Fibroblast of mammary gland (primary cell): ENCODE data around the gene GABRA4.
A peak's percentile ranks its signal among the peaks of the same experiment; 100 is the strongest.

ENCODE experiments used
- DNase-seq: peaks from one replicate; pipeline ENCODE4 v3.0.0-alpha.2; 2010; ENCODE audit warnings: low read depth
- H3K4me3 ChIP-seq: 2 replicates; pipeline ENCODE4 v1.5.1; 2011; ENCODE audit warnings: low read depth, mild to moderate bottlenecking, low read length, moderate library complexity; ENCODE audit not compliant: control insufficient read depth
- CTCF ChIP-seq: conservative IDR thresholded peaks from 2 replicates; pipeline ENCODE4 v1.5.1; 2011; ENCODE audit warnings: low read depth, low read length, inconsistent platforms; ENCODE audit not compliant: control insufficient read depth, insufficient read depth

The GABRA4 gene

DNA sequence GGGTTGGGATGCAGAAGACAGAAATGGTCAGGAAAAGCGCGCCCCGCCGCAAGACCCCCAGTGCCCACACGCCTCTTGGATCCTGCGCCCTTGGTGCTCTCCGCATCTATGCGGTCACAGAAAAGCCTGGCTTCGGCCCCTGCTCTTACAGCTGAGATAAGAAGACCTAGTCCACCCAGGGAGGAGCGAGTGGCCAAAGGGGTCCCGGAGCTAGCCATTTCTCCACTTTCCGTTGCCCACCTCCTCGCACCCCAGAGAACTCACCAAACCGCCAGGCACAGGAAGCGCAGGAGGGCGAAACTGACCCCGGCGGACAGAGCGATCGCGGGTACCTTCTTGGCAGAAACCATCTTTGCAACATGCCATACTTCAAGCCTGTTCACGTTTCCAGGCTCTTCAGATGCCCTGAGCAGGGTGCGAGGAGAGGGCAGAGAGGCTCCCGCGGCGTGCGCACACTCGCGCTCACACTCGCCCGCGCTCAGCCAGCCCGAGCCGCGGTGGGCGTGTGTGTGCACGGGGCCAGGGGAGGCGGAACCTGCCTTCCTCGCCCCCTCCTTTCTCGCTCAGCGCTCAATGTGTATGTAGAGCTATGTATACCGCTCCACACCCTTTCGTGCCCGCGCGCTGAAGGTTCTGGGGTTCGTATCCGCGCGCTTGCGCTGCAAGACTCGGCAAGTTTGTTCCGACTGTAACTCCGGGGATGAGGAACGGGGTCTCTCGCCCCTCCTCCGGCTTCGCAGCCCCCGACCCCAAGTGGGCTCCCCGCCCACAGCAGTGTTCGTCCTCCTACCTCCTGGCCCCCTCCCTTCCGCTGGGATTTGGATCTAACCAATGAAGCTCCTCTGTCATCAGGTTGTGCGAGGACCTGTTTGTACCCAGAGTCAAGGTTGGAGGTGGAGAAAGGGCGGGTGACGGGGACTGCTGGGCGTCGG, at the start of gene GABRA4:
Gene GABRA4, minus strand, starts transcription at position 507 of the 932 bp plus-strand sequence. Its CDS starts 157 bp downstream, at position 350.
- TF ChIP-seq CTCF, result no peak
- DNase-seq, result no peak
- no peak within 1 kb of the TSS for H3K4me3 ChIP-seq

DNA sequence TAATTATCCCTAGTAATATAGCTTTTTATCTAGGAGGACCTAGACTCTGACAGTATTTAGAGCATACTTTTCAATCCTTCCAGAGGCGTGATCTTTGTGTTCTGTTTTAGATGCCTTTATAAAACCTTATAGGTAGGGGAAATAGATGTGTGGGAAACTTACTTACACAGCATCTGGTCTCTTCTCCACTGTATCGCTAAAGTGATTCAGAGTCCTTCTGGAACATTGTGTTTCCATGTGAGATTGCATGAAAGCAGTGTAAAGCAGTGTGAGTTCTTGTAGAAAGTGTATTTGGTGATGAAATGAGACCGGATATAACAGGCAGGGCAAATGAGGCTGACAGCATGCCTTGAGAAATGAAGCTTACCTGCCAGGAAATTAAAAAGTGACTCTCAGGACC, 47.4 kb upstream of the GABRA4 start:
- no peak for DNase-seq
- TF ChIP-seq CTCF, result no peak
- no peak overlapping the region for H3K4me3 ChIP-seq

- TF ChIP-seq CTCF, result no peak
- no peak overlapping the region for H3K4me3 ChIP-seq
- DNase-seq, result no peak
These were observed 44.9 kb upstream of the GABRA4 start for GRCh38 chr4:47038263-47038662.

DNA sequence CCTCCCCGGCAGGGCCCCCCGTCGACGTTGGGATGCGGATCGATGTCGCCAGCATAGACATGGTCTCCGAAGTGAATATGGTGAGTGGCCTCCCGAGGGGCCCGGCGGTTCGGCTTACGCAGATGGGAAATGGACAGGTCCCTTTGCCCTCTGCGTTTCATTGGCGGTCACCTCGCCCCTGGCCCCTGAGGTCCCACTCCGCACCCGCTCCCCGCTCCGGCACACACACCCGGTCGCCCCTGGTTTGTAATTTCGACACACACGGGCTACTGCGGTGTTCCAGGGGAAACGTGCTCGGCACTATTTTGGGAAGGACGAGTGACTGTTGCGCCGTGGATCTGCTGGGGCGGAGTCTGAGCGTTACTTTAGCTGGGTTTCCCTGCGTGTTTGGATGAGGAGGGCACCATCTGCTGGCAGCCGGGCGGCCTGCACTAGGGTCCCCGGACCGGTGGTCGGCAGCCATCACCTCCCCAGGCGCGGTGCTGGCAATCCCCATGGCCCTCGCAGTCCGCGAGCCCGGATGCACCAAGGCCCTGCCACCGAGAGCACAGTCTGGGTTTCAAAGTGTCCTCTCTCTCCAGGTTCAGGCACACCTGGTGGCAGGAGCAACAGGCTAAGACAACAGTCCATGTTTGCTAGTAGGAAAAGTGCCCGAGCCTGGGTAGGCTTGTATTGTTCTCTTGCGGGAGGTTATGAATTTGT, 39.2 kb upstream of the GABRA4 start:
- peak; percentile 44 for TF ChIP-seq CTCF
- H3K4me3 ChIP-seq, result peak overlapping the region; percentile 28
- peak; percentile 31 for DNase-seq

DNA sequence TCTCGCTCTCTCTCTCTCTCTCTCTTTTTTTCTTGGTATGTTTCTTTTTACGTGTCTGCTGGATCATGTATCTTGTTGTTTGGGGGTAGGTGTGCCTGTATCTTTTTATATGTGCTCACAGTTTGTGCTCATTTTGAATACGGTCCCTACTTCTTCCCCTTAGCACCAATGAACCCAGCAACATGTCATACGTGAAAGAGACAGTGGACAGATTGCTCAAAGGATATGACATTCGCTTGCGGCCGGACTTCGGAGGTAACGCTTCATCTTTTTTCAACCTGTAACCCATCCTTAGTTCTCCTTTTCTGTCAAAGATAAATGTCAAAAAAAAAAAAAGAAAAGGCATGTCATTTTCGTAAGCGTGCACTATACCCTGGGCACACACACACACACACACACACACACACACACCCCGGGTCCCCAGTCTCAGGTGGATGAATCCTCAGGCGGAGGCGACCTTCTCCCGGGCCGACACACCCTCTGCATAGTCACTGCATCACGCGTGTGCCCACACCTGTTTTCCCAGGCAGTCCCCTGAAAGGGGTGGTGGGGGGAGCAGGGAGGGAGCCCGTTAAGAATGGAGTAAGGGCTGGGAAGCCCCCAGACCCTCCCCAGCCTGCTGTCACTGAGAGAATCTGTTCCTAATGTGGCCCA, 38.5 kb upstream of the GABRA4 start:
- H3K4me3 ChIP-seq, result peak overlapping the region; percentile 28
- no peak for DNase-seq
- no peak for TF ChIP-seq CTCF

DNA sequence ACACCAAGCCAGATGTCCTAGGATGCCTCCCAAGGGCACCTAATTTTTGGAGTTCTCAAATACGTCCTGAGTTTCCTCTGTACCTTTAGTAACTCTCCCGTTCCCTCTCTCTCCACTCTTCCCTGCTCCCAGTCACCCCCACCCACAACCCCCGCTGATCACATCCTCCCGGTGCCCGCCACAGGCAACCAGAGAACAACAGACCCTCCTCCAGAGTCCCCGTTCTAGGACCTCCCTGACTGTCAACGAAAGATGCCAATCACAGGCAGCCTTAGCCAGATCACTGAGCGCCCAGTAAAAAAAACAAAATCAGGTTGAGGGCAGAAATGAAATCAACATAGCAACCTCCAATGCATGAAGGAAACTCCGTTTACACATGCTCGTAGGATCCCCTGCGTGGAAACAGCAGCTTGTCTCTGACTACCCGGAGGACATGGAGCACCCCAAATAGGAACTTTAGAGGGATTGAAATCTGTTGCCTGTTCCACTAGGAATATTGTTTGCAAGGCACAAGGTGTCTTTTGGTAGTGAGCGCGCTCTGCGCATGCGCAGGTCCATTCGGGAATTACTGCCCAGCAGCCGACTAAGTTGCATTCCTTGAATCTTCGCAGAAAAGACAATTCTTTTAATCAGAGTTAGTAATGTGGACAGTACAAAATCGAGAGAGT, 37.8 kb upstream of the GABRA4 start, which contains the start of gene GABRB1:
Gene GABRB1, plus strand, starts transcription at position 557 of the 668 bp plus-strand sequence.
- TF ChIP-seq CTCF, result no peak
- DNase-seq, result peak; percentile 27
- peak within 1 kb of the TSS; percentile 28 for H3K4me3 ChIP-seq
